ENCODE results near the gene KCNK4. TPM values are rescaled to one million over a fixed set of nuclear protein-coding genes. Genes with fewer than 3 reads are reported as not detected.

Gene KCNK4
- total and polyA plus RNA-seq, 2 of the 13 experiments (the other 11 are each of a cell fraction or from before 2014, with no cell fraction given) = not detected

GRCh38 chr11:64284048-64284961 is 6.8 kb upstream of the KCNK4 start, which contains the start of gene BAD (continued):
- TF ChIP-seq ZNF280B (CRISPR knock-in tag; IDR thresholded peaks at IDR 0.05; ENCODE audit: borderline replicate concordance) (no peak), SRSF1 (optimal IDR thresholded peaks at IDR 0.05; ENCODE audit: low read depth, low read length) (no peak), HNF4A (CRISPR knock-in tag; IDR thresholded peaks at IDR 0.05) (no peak), POLR2A (IDR thresholded peaks at IDR 0.05; ENCODE audit: insufficient read depth in 1 of 2, low read depth in 2 of 2, low read length in 2 of 2) (peak in 1 of 2 experiments; percentile 10; a peak in 2 of 4 replicates), ZNF660 (CRISPR knock-in tag; IDR thresholded peaks at IDR 0.05; ENCODE audit: borderline replicate concordance, low read depth) (no peak), SOX6 (IDR thresholded peaks at IDR 0.05) (no peak), SOX6 (CRISPR knock-in tag; IDR thresholded peaks at IDR 0.05) (no peak; the same call in 1 of the 2 replicates), SP4 (CRISPR knock-in tag; IDR thresholded peaks at IDR 0.05) (peak; percentile 55; the same call in 1 of the 2 replicates), SIX1 (CRISPR knock-in tag; IDR thresholded peaks at IDR 0.05; ENCODE audit: borderline replicate concordance) (no peak), PRMT3 (CRISPR knock-in tag; IDR thresholded peaks at IDR 0.05; ENCODE audit: borderline replicate concordance, low read depth) (no peak), PATZ1 (CRISPR knock-in tag; IDR thresholded peaks at IDR 0.05) (peak; percentile 41; the same call in 1 of the 2 replicates), SAP130 (CRISPR knock-in tag; IDR thresholded peaks at IDR 0.05; ENCODE audit: low read depth) (peak; percentile 68)
- TF ChIP-seq, protein P1, sequence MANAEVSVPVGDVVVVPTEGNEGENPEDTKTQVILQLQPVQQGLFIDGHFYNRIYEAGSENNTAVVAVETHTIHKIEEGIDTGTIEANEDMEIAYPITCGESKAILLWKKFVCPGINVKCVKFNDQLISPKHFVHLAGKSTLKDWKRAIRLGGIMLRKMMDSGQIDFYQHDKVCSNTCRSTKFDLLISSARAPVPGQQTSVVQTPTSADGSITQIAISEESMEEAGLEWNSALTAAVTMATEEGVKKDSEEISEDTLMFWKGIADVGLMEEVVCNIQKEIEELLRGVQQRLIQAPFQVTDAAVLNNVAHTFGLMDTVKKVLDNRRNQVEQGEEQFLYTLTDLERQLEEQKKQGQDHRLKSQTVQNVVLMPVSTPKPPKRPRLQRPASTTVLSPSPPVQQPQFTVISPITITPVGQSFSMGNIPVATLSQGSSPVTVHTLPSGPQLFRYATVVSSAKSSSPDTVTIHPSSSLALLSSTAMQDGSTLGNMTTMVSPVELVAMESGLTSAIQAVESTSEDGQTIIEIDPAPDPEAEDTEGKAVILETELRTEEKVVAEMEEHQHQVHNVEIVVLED (CRISPR knock-in tag; IDR thresholded peaks at IDR 0.05; ENCODE audit: borderline replicate concordance) = no peak
- TF ChIP-seq, protein P2, sequence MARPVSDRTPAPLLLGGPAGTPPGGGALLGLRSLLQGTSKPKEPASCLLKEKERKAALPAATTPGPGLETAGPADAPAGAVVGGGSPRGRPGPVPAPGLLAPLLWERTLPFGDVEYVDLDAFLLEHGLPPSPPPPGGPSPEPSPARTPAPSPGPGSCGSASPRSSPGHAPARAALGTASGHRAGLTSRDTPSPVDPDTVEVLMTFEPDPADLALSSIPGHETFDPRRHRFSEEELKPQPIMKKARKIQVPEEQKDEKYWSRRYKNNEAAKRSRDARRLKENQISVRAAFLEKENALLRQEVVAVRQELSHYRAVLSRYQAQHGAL (CRISPR knock-in tag; IDR thresholded peaks at IDR 0.05; ENCODE audit: not compliant biosample characterization) = no peak
- TF ChIP-seq, protein P3, sequence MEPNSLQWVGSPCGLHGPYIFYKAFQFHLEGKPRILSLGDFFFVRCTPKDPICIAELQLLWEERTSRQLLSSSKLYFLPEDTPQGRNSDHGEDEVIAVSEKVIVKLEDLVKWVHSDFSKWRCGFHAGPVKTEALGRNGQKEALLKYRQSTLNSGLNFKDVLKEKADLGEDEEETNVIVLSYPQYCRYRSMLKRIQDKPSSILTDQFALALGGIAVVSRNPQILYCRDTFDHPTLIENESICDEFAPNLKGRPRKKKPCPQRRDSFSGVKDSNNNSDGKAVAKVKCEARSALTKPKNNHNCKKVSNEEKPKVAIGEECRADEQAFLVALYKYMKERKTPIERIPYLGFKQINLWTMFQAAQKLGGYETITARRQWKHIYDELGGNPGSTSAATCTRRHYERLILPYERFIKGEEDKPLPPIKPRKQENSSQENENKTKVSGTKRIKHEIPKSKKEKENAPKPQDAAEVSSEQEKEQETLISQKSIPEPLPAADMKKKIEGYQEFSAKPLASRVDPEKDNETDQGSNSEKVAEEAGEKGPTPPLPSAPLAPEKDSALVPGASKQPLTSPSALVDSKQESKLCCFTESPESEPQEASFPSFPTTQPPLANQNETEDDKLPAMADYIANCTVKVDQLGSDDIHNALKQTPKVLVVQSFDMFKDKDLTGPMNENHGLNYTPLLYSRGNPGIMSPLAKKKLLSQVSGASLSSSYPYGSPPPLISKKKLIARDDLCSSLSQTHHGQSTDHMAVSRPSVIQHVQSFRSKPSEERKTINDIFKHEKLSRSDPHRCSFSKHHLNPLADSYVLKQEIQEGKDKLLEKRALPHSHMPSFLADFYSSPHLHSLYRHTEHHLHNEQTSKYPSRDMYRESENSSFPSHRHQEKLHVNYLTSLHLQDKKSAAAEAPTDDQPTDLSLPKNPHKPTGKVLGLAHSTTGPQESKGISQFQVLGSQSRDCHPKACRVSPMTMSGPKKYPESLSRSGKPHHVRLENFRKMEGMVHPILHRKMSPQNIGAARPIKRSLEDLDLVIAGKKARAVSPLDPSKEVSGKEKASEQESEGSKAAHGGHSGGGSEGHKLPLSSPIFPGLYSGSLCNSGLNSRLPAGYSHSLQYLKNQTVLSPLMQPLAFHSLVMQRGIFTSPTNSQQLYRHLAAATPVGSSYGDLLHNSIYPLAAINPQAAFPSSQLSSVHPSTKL (CRISPR knock-in tag; IDR thresholded peaks at IDR 0.05) = no peak

Measured in HepG2 (cell line).